NCI-H1694 treated with DMSO at 0.1 percent for 48 hours (cell line): ENCODE measurements around the gene UNC93B1.

ENCODE experiments used
- DNase-seq: peaks from one replicate; lab custom pipeline; 2025; lab: John Stamatoyannopoulos, UW

UNC93B1 gene

GRCh38 chr11:68040101-68040956 is 36.4 kb upstream of the UNC93B1 start:
- no peak for DNase-seq

- DNase-seq: no peak
These were observed 35.7 kb upstream of the UNC93B1 start for GRCh38 chr11:68039526-68040086.

GRCh38 chr11:68038718-68039525 is 35.0 kb upstream of the UNC93B1 start, which contains the start of gene TCIRG1:
Gene TCIRG1 (plus strand): TSS chr11:68039025. CDS start chr11:68041272, 2,247 bp downstream.
- DNase-seq: no peak

GRCh38 chr11:68038226-68038717 is 34.4 kb upstream of the UNC93B1 start:
- DNase-seq: no peak

DNA sequence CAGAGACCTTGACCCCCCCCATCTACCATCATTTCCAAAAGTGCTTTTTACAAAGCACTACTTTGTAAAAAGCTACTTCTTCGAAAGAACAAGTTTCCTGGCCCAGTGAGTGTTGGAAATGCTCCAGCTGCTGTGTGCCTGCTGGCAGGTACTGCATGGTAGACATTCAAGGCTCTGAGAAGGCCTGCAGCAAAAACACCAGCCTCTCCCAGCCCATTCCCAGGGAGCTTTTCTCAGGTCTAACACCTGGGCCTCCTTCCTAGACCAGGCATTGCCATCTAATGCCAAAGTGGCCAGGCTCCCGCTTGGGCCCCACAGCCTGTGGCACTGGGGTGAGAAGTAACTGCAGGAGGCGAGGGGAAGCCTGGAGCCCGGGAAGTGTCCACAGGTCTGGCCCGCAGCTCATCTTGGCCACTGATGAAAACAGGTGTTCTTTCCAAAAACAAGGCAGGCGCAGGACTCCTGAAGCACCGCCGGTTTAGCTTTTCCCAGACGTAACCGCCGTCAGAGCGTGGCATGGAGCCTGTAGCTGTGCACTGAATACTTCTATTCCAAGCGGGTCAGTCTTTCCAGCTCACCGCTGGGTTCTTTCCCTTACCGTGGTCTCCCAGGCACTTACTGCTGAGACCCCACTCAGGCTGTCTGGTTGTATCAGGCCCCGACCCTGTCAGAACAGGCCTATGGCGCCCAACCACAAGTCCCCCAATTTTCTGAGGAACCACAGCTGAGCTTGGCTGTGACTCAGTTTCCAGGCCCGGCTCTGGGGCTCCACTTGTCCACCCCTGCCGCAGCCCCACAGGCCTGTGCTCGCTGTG is 33.7 kb upstream of the UNC93B1 start:
- DNase-seq: no peak

GRCh38 chr11:68036717-68037239 is 32.9 kb upstream of the UNC93B1 start:
- DNase-seq: no peak

DNA sequence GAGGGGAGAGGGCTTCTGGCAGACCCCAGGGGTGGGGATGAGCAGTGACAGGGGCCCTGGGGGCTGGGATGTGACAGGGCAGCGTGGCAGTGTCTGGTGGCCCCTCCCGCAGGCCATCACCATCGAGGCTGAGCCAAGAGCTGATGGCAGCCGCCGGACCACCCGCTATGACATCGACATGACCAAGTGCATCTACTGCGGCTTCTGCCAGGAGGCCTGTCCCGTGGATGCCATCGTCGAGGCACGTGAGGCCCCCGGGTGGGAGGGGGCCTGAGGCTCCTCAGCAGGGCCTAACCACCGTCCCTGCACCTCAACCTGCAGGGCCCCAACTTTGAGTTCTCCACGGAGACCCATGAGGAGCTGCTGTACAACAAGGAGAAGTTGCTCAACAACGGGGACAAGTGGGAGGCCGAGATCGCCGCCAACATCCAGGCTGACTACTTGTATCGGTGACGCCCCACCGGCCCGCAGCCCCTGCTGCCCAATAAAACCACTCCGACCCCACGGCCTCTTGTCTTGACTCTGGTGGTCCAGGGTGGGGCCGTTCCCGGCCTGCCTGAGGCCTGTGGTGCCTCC is 32.3 kb upstream of the UNC93B1 start:
- DNase-seq: no peak

- DNase-seq: no peak
These were observed 31.5 kb upstream of the UNC93B1 start for GRCh38 chr11:68035266-68035876.

DNA sequence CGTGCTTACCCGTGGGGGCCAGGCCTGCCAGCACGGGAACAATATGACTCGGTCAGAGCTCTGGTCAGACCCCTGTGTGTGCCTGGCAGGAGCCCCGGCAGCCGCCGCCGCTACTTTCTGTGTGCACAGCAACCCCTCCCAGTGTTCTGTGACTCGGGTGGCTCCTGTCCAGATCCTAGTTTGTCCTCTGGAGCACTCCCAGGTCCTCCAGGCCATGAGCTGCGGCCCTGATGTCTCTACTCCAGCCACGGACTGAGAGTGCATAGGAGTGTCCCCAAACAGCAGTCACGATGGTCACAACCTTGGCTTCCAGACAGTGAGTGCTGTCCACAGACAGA is 29.8 kb upstream of the UNC93B1 start:
- DNase-seq: no peak

- DNase-seq: no peak
These were observed 29.3 kb upstream of the UNC93B1 start for GRCh38 chr11:68032997-68033707.

GRCh38 chr11:68032003-68032402 is 28.1 kb upstream of the UNC93B1 start:
- DNase-seq: no peak

- no peak for DNase-seq
These were observed 27.2 kb upstream of the UNC93B1 start for GRCh38 chr11:68031144-68031464.

- DNase-seq: peak; percentile 98
These were observed 26.6 kb upstream of the UNC93B1 start, which contains the start of gene NDUFS8 for GRCh38 chr11:68030318-68031143. Gene NDUFS8 (plus strand): TSS chr11:68030681. CDS start chr11:68032152, 1,471 bp downstream.

DNA sequence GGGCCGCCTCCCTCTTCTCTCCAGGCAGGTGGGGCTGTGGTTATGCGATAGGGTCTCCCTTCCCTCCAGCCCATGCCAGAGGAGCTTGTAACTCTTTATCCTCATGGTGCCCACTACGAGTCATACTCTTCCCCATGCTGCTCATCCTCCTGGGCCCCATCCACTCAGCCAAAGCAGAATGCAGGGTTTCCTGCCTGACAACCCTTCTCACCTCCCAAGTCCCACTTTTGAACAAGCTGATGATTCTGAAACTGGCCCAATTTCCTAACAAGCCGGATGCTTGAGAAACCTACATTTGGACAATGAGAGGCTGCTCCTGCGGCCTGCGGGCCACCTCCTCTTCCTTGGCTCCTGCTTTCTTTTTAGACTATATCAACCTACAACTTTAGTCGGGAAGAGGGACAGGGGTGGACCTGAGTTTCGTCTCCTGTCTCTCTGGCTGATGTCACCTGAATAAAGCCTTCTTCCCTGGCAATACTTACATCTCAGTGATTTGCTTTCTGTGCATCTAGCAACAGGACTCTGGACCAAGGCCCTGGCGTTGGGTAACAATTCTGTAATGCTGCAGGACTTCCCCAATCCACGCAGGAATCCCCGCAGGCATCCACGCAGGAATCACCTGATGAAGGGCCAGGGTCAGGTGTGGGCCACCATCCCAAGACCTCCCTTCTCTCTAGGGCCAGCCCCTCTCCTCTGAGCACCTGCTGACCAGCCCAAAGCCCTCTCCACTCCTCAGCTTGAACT is 25.1 kb upstream of the UNC93B1 start:
- no peak for DNase-seq

GRCh38 chr11:68027667-68028066 is 23.8 kb upstream of the UNC93B1 start:
- DNase-seq: no peak

DNA sequence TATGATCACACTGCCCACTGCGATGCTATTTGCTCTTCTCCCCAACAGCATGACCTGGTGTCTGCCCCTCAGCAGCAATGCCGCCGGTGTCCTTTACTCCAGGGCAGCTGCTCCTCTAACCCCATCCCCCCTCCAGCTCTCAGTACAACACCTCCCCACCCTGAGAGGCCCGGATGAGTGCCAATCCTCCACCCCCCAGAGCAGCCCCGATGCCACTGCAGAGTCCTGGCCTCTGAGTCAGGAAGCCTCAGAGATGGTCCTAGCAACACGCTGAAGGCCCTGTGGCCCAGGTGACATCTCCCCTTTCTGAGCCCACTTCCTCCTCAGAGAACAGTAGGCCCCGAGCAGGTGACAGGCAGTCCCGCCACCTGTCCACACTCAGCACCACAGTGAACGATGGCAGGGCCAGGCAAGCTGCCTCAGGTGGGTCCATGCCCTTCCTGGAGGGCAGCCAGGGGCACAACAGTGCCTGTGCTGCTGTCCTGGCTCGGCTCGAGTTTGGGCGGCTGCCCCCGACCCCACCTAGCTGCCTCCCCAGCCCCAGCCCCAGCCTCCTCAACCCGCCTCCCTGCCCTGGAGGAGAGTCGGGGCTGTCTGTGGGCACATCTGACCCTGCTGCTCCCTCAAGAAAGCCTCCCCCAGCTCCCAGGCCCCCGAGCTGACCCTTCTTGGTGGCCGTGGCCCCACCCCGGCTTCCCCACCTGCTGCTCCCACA is 22.7 kb upstream of the UNC93B1 start:
- no peak for DNase-seq

DNA sequence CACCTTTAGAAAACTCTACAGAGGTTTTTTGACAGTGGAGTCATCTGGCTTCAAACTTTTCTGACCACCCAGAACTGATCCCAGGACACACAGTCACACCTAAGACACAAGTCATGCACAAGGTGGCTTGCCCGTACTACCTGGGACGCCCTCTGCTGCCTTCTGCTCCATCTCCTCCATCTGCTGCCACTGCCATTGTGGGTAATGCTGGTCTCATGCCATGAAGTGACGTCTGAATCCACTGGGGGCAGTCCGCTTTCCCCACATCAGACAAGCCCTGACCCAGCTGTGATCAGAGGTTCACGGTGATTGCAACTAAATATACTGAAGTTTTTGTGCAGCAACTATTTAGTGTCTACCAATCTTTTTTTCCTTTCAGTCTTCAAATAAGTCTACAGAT is 21.1 kb upstream of the UNC93B1 start:
- DNase-seq: no peak

- DNase-seq: no peak
These were observed 20.6 kb upstream of the UNC93B1 start for GRCh38 chr11:68024508-68024907.
